Measurements from ENCODE around the gene HFM1. TPM values are rescaled to one million over a fixed set of nuclear protein-coding genes. Genes with fewer than 3 reads are reported as not detected.

The HFM1 gene
- polyA plus RNA-seq, 4 donors, result 0.25 to 0.75 TPM; not detected in 2

Other genes with a start within 250 kb of the HFM1 start
- gene CDC7, start 96.0 kb upstream of the HFM1 start, polyA plus RNA-seq, result 1 to 10 TPM in 3 of 4 donors, under 1 TPM in 1; 0.27 to 9.4 (median 3.5) TPM